K562 (cell line): ENCODE data around the gene DARS1. TPM values are rescaled to one million over a fixed set of nuclear protein-coding genes. Genes with fewer than 3 reads are reported as not detected.

Experiments used
- ATAC-seq: fragments of 200-7000 bp; cut with Tn5 transposase; 3 replicates; pipeline ENCODE4 v1.9.1; 2020; ENCODE audit warnings: moderate library complexity
- BruUV-seq: library from RNA; stranded (reverse); fragments of 400-500 nt; replicated peaks from 2 replicates; lab custom pipeline; 2021; lab: Mats Ljungman, UMichigan
- CTCF ChIA-PET: fragments of 300-600 bp; formaldehyde crosslinking; extraction: SDS; loops from one replicate; lab custom pipeline; 2021; ENCODE audit warnings: low intra/inter-chr PET ratio; lab: Yijun Ruan, JAX
- POLR2A ChIA-PET: fragments of 300-600, 350-650 bp; sonication (Branson Sonifier 250); formaldehyde crosslinking; extraction: SDS; loops from one replicate; lab custom pipeline; 2021; ENCODE audit warnings: antibody characterized with exemption, inconsistent platforms; lab: Yijun Ruan, JAX
- DNase-seq, 4 experiments: peaks; one replicate each; pipeline versions ENCODE4 v3.0.0 to v3.0.0-alpha.2; 2011 to 2018; ENCODE audit warnings: low spot score in 3 of 4, mixed read lengths in 3 of 4; ENCODE audit errors: extremely low read depth in 1 of 4
- FAIRE-seq: peaks from 2 replicates; lab custom pipeline; 2011; peaks lifted over from hg19 to GRCh38; lab: Jason Lieb, UNC
- H2AFZ ChIP-seq: 2 replicates; pipeline ENCODE4 v1.6.0; 2011; ENCODE audit warnings: low read depth, low read length, control low read depth, inconsistent platforms
- H3K27ac ChIP-seq: fragments of 200-600 bp; 3 replicates; pipeline ENCODE4 v1.8.0; 2011; ENCODE audit warnings: low read depth, mild to moderate bottlenecking, control low read depth, inconsistent platforms, low read length, moderate library complexity, mixed read lengths; ENCODE audit errors: extremely low read depth
- H3K27me3 ChIP-seq, 2 experiments: fragments of 300-600 bp in 1 of 2; 2 replicates in 1 of 2; 3 replicates in 1 of 2; pipeline versions ENCODE4 v1.6.0 to v1.8.0; 2011; ENCODE audit warnings: inconsistent platforms in 2 of 2, low read length in 2 of 2, mild to moderate bottlenecking in 1 of 2, mixed read lengths in 1 of 2, moderate library complexity in 1 of 2; ENCODE audit not compliant: control insufficient read depth in 2 of 2, insufficient read depth in 2 of 2
- H3K36me3 ChIP-seq: fragments of 300-600 bp; 3 replicates; pipeline ENCODE4 v1.8.0; 2011; ENCODE audit warnings: mild to moderate bottlenecking, low read length, inconsistent platforms; ENCODE audit not compliant: control insufficient read depth, insufficient read depth
- H3K4me1 ChIP-seq, 2 experiments: fragments of 200-600 bp in 1 of 2; replicated peaks in 1 of 2; 2 replicates in 1 of 2; 3 replicates in 1 of 2; pipeline versions ENCODE4 v1.5.1 to v1.8.0; 2011; ENCODE audit warnings: inconsistent platforms in 2 of 2, low read length in 2 of 2, mild to moderate bottlenecking in 1 of 2, mixed read lengths in 1 of 2, moderate library complexity in 1 of 2; ENCODE audit not compliant: control insufficient read depth in 2 of 2, insufficient read depth in 2 of 2
- H3K4me2 ChIP-seq: 2 replicates; pipeline ENCODE4 v1.6.1; 2011; ENCODE audit warnings: low read length, control low read depth, inconsistent platforms, mixed read lengths; ENCODE audit not compliant: insufficient read depth
- H3K4me3 ChIP-seq: fragments of 200-600 bp; sonication (generic), shearing (Covaris generic); 2 replicates; pipeline ENCODE4 v1.5.1; 2016; ENCODE audit warnings: control low read depth, inconsistent platforms
- H3K79me2 ChIP-seq: fragments of 200-600 bp; 3 replicates; pipeline ENCODE4 v1.8.0; 2011; ENCODE audit warnings: low read length, inconsistent platforms; ENCODE audit not compliant: control insufficient read depth, insufficient read depth
- H3K9ac ChIP-seq, 2 experiments: 2 replicates each; pipeline versions ENCODE4 v1.6.0 to v1.6.1; 2011; ENCODE audit warnings: low read depth in 2 of 2, low read length in 2 of 2, control low read depth in 1 of 2, inconsistent platforms in 1 of 2, mild to moderate bottlenecking in 1 of 2, mixed read lengths in 1 of 2; ENCODE audit not compliant: insufficient read depth in 1 of 2
- H3K9me1 ChIP-seq: one replicate; pipeline ENCODE4 v1.6.0; 2011; ENCODE audit warnings: inconsistent platforms, mild to moderate bottlenecking, low read length, moderate library complexity; ENCODE audit not compliant: control insufficient read depth, insufficient read depth
- H3K9me3 ChIP-seq: replicated peaks from 2 replicates; pipeline ENCODE4 v1.5.1; 2011; ENCODE audit warnings: low read depth, low read length, inconsistent platforms; ENCODE audit not compliant: control insufficient read depth, insufficient read depth
- H4K20me1 ChIP-seq: replicated peaks from 2 replicates; pipeline ENCODE4 v1.6.1; 2011; ENCODE audit warnings: low read length, inconsistent platforms, mixed read lengths; ENCODE audit not compliant: control insufficient read depth, insufficient read depth
- CHD1 ChIP-seq: fragments of 200-600 bp; sonication (generic); IDR thresholded peaks from one replicate; pipeline ENCODE4 v1.6.1; 2012; ENCODE audit warnings: mild to moderate bottlenecking, moderate library complexity, low read length, inconsistent platforms
- CREB1 ChIP-seq, 2 experiments: sonication (generic) in 1 of 2; formaldehyde crosslinking in 1 of 2; IDR thresholded peaks; 2 replicates each; pipeline versions ENCODE4 v1.6.1 to v1.8.0; 2012 to 2022; ENCODE audit warnings: inconsistent platforms in 1 of 2, mild to moderate bottlenecking in 1 of 2, missing genetic modification reagents in 1 of 2, moderate library complexity in 1 of 2
- CTCFL ChIP-seq: IDR thresholded peaks from 2 replicates; pipeline ENCODE4 v1.6.1; 2011; ENCODE audit warnings: borderline replicate concordance, low read depth, mild to moderate bottlenecking, moderate library complexity, low read length; ENCODE audit not compliant: insufficient read depth, poor library complexity, severe bottlenecking
- E2F3 ChIP-seq: fragments of 250-450 bp; sonication (Bioruptor Pico); IDR thresholded peaks from 2 replicates; pipeline ENCODE4 v1.4.0; 2020; ENCODE audit warnings: mild to moderate bottlenecking
- HMG20A ChIP-seq: fragments of 450-650 bp; formaldehyde crosslinking; conservative IDR thresholded peaks from 2 replicates; pipeline ENCODE4 v1.4.0; 2020; ENCODE audit warnings: mild to moderate bottlenecking, mixed read lengths
- NFE2 ChIP-seq: IDR thresholded peaks from 2 replicates; pipeline ENCODE4 v1.6.1; 2014; ENCODE audit warnings: antibody characterized with exemption, low read depth
- RBM22 ChIP-seq: fragments of 200-400 bp; formaldehyde crosslinking; IDR thresholded peaks from 2 replicates; pipeline ENCODE4 v1.6.1; 2018; ENCODE audit warnings: low read length, low read depth; ENCODE audit not compliant: poor library complexity, severe bottlenecking
- SIX5 ChIP-seq, 2 experiments: IDR thresholded peaks; 2 replicates each; pipeline ENCODE4 v1.6.1; 2011; ENCODE audit warnings: low read length in 2 of 2, borderline replicate concordance in 1 of 2, low read depth in 1 of 2, mild to moderate bottlenecking in 1 of 2, moderate library complexity in 1 of 2; ENCODE audit not compliant: insufficient read depth in 1 of 2
- SNRNP70 ChIP-seq: fragments of 200-400 bp; formaldehyde crosslinking; optimal IDR thresholded peaks from 2 replicates; pipeline ENCODE3; 2017; ENCODE audit warnings: low read depth, low read length
- TCF3 ChIP-seq: sonication (generic); formaldehyde crosslinking; IDR thresholded peaks from 2 replicates; pipeline ENCODE4 v1.4.0; 2020; ENCODE audit warnings: mild to moderate bottlenecking, missing genetic modification reagents
- THAP7 ChIP-seq: fragments of 250-450 bp; sonication (Bioruptor Pico); IDR thresholded peaks from 2 replicates; pipeline ENCODE4 v1.5.0; 2021
- ZKSCAN8 ChIP-seq: fragments of 200-800 bp; sonication (Bioruptor generic); IDR thresholded peaks from 2 replicates; pipeline ENCODE4 v1.6.1; 2016; ENCODE audit warnings: missing genetic modification characterization, missing compliant biosample characterization
- ZNF445 ChIP-seq: fragments of 250-450 bp; sonication (Bioruptor Pico); IDR thresholded peaks from 2 replicates; pipeline ENCODE4 v1.4.0; 2020; ENCODE audit warnings: low read depth, mild to moderate bottlenecking, moderate library complexity
- ZNF778 ChIP-seq: fragments of 450-650 bp; formaldehyde crosslinking; IDR thresholded peaks from 2 replicates; pipeline ENCODE4 v1.4.0; 2020; ENCODE audit warnings: mild to moderate bottlenecking, moderate library complexity
- WGBS: fragments of 100-300 bp; shearing (Covaris generic); methylation state at CpG from one replicate; pipeline ENCODE4 v1.1.6; 2016; ENCODE audit warnings: low coverage, mixed read lengths; ENCODE audit not compliant: insufficient coverage; ENCODE audit errors: missing lambda C conversion rate; 5-methylcytosine and 5-hydroxymethylcytosine counted together
- in situ Hi-C: fragments of 300-500 bp; cut with MboI; formaldehyde crosslinking; loops from 4 replicates; pipeline ENCODE4 v1.15.0; 2018; ENCODE audit warnings: inconsistent platforms, mixed read lengths
- intact Hi-C: fragments of 100-400 bp; cut with micrococcal nuclease; formaldehyde crosslinking; loops from 2 replicates; pipeline ENCODE4 v1.14.2; 2022
- polyA plus RNA-seq, 8 experiments: library from polyadenylated mRNA; depleted of rRNA in 4 of 8; stranded (reverse) in 5 of 8; unstranded in 3 of 8; fragments of >200 nt; fragmentation: Nextera tagmentation in 2 of 8; fragmentation: Illumina TruSeq in 1 of 8; extraction: Ambion mirVana in 2 of 8; extraction: Trizol in 1 of 8; gene quantifications; 2 replicates each; pipeline versions ENCODE4 v1.2.1 to v1.2.3, GENCODE V29; 2011 to 2014; ENCODE audit warnings: inconsistent platforms in 1 of 8, missing spikeins in 1 of 8
- total RNA-seq, 7 experiments: library from RNA; depleted of rRNA in 6 of 7; stranded (reverse); fragments of >200 nt in 6 of 7; fragmentation: Illumina TruSeq in 2 of 7; extraction: Trizol in 2 of 7; gene quantifications; 2 replicates each; pipeline versions ENCODE4 v1.2.1 to v1.2.3, GENCODE V29; 2011 to 2021; ENCODE audit warnings: low replicate concordance in 1 of 7

The DARS1 gene
- total and polyA plus RNA-seq, 9 of the 15 experiments (the other 6 are each of a cell fraction or from before 2014, with no cell fraction given) = 91.5 to 239 (median 98.0) TPM

- in situ Hi-C loops (no loop called here), intact Hi-C loops (no loop called here)
- CTCF ChIA-PET = no interaction called here
- H3K9ac ChIP-seq = no peak overlapping the region
- DNase-seq (no peak), ATAC-seq (no peak), FAIRE-seq (no peak)
- H3K36me3 ChIP-seq = no peaks in the 10 kb centered on the region
- TF ChIP-seq CREB1 (IDR thresholded peaks at IDR 0.05) = no peak
- TF ChIP-seq CREB1 (CRISPR knock-in tag; IDR thresholded peaks at IDR 0.05) = no peak
- no peak for TF ChIP-seq SNRNP70
- no peak for TF ChIP-seq RBM22
- no peak for TF ChIP-seq ZNF778 (CRISPR knock-in tag)
- TF ChIP-seq HMG20A (CRISPR knock-in tag) = no peak
- TF ChIP-seq NFE2 = no peak
- no peak for TF ChIP-seq ZKSCAN8 (CRISPR knock-in tag)
- no peak for TF ChIP-seq SIX5 (IDR thresholded peaks at IDR 0.05; ENCODE audit: borderline replicate concordance in 1 of 2, insufficient read depth in 1 of 2, low read depth in 1 of 2, low read length in 2 of 2)
- TF ChIP-seq THAP7 (CRISPR knock-in tag) = no peak
- TF ChIP-seq ZNF445 = no peak
- TF ChIP-seq CTCFL = no peak
- no peak for TF ChIP-seq CHD1
- TF ChIP-seq E2F3 = no peak
- TF ChIP-seq TCF3 (CRISPR knock-in tag) = no peak
- no peaks in the 10 kb centered on the region for H3K79me2 ChIP-seq
- POLR2A ChIA-PET = interaction anchor here (1.2 to 2.1 kb wide), 2 partner anchors 8 to 33 kb away, joined by 3 to 5 read pairs; partner anchors contain the start of gene DARS1
- H2AFZ ChIP-seq = no peak overlapping the region
- no peak overlapping the region for H3K4me3 ChIP-seq
- H3K4me2 ChIP-seq = no peak overlapping the region
- 1% methylated on average over 5 of the region's 5 CpGs for WGBS
- no peaks in the 10 kb centered on the region for H4K20me1 ChIP-seq
- BruUV-seq = no TSS peak
- peaks cover 14 to 18% of the 10 kb centered on the region in 2 experiments for H3K27me3 ChIP-seq
- H3K27ac ChIP-seq = no peak overlapping the region
- H3K4me1 ChIP-seq = no peaks in the 10 kb centered on the region
- no peaks in the 10 kb centered on the region for H3K9me1 ChIP-seq
- no peaks in the 10 kb centered on the region for H3K9me3 ChIP-seq
Measured at GRCh38 chr2:136019306-136019705, 33.9 kb upstream of the DARS1 start.
